HEK293 (cell line): ENCODE data around the gene WNT1.

Experiments
- CTCF ChIP-seq: fragments of 450-650 bp; formaldehyde crosslinking; IDR thresholded peaks from 2 replicates; pipeline ENCODE4 v1.5.1; 2016; ENCODE audit warnings: missing biosample characterization, missing genetic modification characterization
- SCRT1 ChIP-seq: fragments of 450-650 bp; formaldehyde crosslinking; IDR thresholded peaks from 2 replicates; pipeline ENCODE4 v1.5.1; 2016; ENCODE audit warnings: missing biosample characterization, missing genetic modification characterization, borderline replicate concordance
- SP3 ChIP-seq: fragments of 450-650 bp; formaldehyde crosslinking; IDR thresholded peaks from 2 replicates; pipeline ENCODE4 v1.5.1; 2016; ENCODE audit warnings: missing biosample characterization, missing genetic modification characterization
- TCF7L2 ChIP-seq: IDR thresholded peaks from 2 replicates; pipeline ENCODE4 v1.6.1; 2011; ENCODE audit warnings: low read depth, mild to moderate bottlenecking, inconsistent platforms, low read length, moderate library complexity, borderline replicate concordance
- ZBTB21 ChIP-seq: fragments of 450-650 bp; formaldehyde crosslinking; IDR thresholded peaks from 2 replicates; pipeline ENCODE4 v1.5.1; 2017; ENCODE audit warnings: missing biosample characterization, missing genetic modification characterization
- ZNF350 ChIP-seq: fragments of 450-650 bp; formaldehyde crosslinking; IDR thresholded peaks from 2 replicates; pipeline ENCODE4 v1.5.0; 2017; ENCODE audit warnings: missing biosample characterization, mild to moderate bottlenecking, missing genetic modification characterization
- ZNF830 ChIP-seq: fragments of 450-650 bp; IDR thresholded peaks from 2 replicates; pipeline ENCODE4 v1.5.0; 2018; ENCODE audit warnings: missing biosample characterization, missing genetic modification characterization, low read depth, mild to moderate bottlenecking, moderate library complexity
- TF ChIP-seq, protein P1 (sequence below): fragments of 450-650 bp; formaldehyde crosslinking; IDR thresholded peaks from 2 replicates; pipeline ENCODE4 v1.5.1; 2016; ENCODE audit warnings: missing biosample characterization, missing genetic modification characterization
- TF ChIP-seq, protein P2 (sequence below): fragments of 450-650 bp; formaldehyde crosslinking; IDR thresholded peaks from 2 replicates; pipeline ENCODE4 v1.5.1; 2016; ENCODE audit warnings: missing biosample characterization, missing genetic modification characterization, borderline replicate concordance

- TF ChIP-seq ZNF350 (tag by site-specific recombination) (no peak), CTCF (tag by site-specific recombination) (no peak), ZNF830 (tag by site-specific recombination) (no peak), SP3 (tag by site-specific recombination) (no peak), ZBTB21 (no peak), SCRT1 (tag by site-specific recombination) (no peak), TCF7L2 (no peak)
- TF ChIP-seq, protein P1, sequence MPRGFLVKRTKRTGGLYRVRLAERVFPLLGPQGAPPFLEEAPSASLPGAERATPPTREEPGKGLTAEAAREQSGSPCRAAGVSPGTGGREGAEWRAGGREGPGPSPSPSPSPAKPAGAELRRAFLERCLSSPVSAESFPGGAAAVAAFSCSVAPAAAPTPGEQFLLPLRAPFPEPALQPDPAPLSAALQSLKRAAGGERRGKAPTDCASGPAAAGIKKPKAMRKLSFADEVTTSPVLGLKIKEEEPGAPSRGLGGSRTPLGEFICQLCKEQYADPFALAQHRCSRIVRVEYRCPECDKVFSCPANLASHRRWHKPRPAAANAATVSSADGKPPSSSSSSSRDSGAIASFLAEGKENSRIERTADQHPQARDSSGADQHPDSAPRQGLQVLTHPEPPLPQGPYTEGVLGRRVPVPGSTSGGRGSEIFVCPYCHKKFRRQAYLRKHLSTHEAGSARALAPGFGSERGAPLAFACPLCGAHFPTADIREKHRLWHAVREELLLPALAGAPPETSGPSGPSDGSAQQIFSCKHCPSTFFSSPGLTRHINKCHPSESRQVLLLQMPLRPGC (tag by site-specific recombination) = no peak
- TF ChIP-seq, protein P2, sequence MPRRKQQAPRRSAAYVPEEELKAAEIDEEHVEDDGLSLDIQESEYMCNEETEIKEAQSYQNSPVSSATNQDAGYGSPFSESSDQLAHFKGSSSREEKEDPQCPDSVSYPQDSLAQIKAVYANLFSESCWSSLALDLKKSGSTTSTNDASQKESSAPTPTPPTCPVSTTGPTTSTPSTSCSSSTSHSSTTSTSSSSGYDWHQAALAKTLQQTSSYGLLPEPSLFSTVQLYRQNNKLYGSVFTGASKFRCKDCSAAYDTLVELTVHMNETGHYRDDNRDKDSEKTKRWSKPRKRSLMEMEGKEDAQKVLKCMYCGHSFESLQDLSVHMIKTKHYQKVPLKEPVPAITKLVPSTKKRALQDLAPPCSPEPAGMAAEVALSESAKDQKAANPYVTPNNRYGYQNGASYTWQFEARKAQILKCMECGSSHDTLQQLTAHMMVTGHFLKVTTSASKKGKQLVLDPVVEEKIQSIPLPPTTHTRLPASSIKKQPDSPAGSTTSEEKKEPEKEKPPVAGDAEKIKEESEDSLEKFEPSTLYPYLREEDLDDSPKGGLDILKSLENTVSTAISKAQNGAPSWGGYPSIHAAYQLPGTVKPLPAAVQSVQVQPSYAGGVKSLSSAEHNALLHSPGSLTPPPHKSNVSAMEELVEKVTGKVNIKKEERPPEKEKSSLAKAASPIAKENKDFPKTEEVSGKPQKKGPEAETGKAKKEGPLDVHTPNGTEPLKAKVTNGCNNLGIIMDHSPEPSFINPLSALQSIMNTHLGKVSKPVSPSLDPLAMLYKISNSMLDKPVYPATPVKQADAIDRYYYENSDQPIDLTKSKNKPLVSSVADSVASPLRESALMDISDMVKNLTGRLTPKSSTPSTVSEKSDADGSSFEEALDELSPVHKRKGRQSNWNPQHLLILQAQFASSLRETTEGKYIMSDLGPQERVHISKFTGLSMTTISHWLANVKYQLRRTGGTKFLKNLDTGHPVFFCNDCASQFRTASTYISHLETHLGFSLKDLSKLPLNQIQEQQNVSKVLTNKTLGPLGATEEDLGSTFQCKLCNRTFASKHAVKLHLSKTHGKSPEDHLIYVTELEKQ = no peak
These were observed 16.3 kb upstream of the WNT1 start for GRCh38 chr12:48961801-48962200.
